ENCODE results near the gene CDH23.

DNA sequence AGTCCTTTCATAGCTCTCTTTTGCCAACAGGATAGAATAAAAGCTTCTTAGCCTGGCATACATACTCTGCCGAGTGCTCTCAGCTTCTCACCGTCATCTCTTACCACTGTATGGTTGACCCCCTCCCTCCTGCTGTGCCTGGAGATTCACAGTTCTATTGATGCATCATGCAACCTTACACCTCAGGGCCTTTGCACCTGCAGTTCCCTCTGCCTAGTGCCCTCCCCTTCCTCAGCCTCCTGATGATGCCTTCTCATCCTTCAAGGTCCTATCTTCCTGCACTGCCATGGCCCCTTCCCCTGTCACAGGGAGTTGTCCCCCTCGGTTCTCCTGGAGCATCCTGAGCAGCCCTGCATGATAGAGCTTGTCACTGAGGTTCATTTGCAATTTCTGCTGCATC, 81.5 kb downstream of the CDH23 start:
- TF ChIP-seq, protein P1, sequence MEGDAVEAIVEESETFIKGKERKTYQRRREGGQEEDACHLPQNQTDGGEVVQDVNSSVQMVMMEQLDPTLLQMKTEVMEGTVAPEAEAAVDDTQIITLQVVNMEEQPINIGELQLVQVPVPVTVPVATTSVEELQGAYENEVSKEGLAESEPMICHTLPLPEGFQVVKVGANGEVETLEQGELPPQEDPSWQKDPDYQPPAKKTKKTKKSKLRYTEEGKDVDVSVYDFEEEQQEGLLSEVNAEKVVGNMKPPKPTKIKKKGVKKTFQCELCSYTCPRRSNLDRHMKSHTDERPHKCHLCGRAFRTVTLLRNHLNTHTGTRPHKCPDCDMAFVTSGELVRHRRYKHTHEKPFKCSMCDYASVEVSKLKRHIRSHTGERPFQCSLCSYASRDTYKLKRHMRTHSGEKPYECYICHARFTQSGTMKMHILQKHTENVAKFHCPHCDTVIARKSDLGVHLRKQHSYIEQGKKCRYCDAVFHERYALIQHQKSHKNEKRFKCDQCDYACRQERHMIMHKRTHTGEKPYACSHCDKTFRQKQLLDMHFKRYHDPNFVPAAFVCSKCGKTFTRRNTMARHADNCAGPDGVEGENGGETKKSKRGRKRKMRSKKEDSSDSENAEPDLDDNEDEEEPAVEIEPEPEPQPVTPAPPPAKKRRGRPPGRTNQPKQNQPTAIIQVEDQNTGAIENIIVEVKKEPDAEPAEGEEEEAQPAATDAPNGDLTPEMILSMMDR (IDR thresholded peaks at IDR 0.05) = no peak
- no peak for TF ChIP-seq EZH2 (IDR thresholded peaks at IDR 0.05; ENCODE audit: borderline replicate concordance, insufficient read depth, low read depth, low read length, poor library complexity, severe bottlenecking)
